H1 (cell line): ENCODE measurements around the gene CDCA4.

Source experiments
- CREB1 ChIP-seq: IDR thresholded peaks from 2 replicates; pipeline ENCODE4 v1.6.1; 2012; ENCODE audit warnings: inconsistent platforms
- EGR1 ChIP-seq: IDR thresholded peaks from 2 replicates; pipeline ENCODE4 v1.6.1; 2011; ENCODE audit warnings: low read depth, low read length, borderline replicate concordance
- TF ChIP-seq, protein P1 (sequence below), 3 experiments: IDR thresholded peaks; 1 replicate in 2 of 3; 2 replicates in 1 of 3; pipeline versions ENCODE4 v1.5.1 to v1.6.1; 2011; ENCODE audit warnings: low read length in 3 of 3, mild to moderate bottlenecking in 3 of 3, inconsistent platforms in 2 of 3, low read depth in 1 of 3, moderate library complexity in 1 of 3; ENCODE audit not compliant: insufficient read depth in 1 of 3; ENCODE audit errors: control extremely low read depth in 1 of 3
- TF ChIP-seq, protein P2 (sequence below): IDR thresholded peaks from 2 replicates; pipeline ENCODE4 v1.6.1; 2012; ENCODE audit warnings: low read length, inconsistent platforms

DNA sequence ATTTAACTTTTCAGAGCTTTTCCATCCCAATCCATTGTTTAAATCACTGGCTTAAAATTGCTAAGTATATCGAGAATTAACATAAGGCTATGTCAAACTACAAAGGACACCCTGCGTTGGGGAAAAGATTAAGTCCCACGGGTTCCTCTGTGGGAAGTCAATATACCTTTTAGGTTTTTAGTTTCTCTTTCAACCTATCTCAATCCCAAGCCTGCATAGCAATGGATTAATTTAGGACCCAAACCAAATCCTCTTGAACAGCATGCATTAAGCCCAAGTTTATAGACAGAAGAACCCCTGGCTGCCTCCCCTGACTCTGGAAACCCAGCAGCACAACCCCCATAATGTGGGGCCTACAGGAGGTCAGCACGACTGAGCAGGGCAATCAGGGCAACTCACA is 6.3 kb downstream of the CDCA4 start:
- TF ChIP-seq, protein P1, sequence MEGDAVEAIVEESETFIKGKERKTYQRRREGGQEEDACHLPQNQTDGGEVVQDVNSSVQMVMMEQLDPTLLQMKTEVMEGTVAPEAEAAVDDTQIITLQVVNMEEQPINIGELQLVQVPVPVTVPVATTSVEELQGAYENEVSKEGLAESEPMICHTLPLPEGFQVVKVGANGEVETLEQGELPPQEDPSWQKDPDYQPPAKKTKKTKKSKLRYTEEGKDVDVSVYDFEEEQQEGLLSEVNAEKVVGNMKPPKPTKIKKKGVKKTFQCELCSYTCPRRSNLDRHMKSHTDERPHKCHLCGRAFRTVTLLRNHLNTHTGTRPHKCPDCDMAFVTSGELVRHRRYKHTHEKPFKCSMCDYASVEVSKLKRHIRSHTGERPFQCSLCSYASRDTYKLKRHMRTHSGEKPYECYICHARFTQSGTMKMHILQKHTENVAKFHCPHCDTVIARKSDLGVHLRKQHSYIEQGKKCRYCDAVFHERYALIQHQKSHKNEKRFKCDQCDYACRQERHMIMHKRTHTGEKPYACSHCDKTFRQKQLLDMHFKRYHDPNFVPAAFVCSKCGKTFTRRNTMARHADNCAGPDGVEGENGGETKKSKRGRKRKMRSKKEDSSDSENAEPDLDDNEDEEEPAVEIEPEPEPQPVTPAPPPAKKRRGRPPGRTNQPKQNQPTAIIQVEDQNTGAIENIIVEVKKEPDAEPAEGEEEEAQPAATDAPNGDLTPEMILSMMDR (IDR thresholded peaks at IDR 0.05; ENCODE audit: control extremely low read depth in 1 of 3, insufficient read depth in 1 of 3, low read depth in 1 of 3, low read length in 3 of 3): no peak
- TF ChIP-seq, protein P2, sequence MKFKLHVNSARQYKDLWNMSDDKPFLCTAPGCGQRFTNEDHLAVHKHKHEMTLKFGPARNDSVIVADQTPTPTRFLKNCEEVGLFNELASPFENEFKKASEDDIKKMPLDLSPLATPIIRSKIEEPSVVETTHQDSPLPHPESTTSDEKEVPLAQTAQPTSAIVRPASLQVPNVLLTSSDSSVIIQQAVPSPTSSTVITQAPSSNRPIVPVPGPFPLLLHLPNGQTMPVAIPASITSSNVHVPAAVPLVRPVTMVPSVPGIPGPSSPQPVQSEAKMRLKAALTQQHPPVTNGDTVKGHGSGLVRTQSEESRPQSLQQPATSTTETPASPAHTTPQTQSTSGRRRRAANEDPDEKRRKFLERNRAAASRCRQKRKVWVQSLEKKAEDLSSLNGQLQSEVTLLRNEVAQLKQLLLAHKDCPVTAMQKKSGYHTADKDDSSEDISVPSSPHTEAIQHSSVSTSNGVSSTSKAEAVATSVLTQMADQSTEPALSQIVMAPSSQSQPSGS: no peak
- TF ChIP-seq CREB1: no peak
- TF ChIP-seq EGR1: no peak
